MM.1S (cell line): ENCODE data around the gene STAG1.

Experiments used
- DNase-seq: peaks from one replicate; pipeline ENCODE4 v3.0.0-alpha.2; 2015
- H2AFZ ChIP-seq: fragments of 300-600 bp; sonication (generic); 2 replicates; pipeline ENCODE4 v1.6.0; 2016; ENCODE audit warnings: antibody characterized with exemption, low read length
- H3F3A ChIP-seq: fragments of 300-600 bp; sonication (generic); 2 replicates; pipeline ENCODE4 v1.6.1; 2016; ENCODE audit warnings: mild to moderate bottlenecking, antibody characterized with exemption, low read length, moderate library complexity, mixed read lengths; ENCODE audit not compliant: insufficient read depth
- H3K27ac ChIP-seq: fragments of 300-600 bp; sonication (generic); 2 replicates; pipeline ENCODE4 v1.5.1; 2016; ENCODE audit warnings: mild to moderate bottlenecking, low read length
- H3K27me3 ChIP-seq: fragments of 300-600 bp; sonication (generic); replicated peaks from 2 replicates; pipeline ENCODE4 v1.6.0; 2016; ENCODE audit warnings: low read length; ENCODE audit not compliant: insufficient read depth
- H3K36me3 ChIP-seq: fragments of 300-600 bp; sonication (generic); replicated peaks from 2 replicates; pipeline ENCODE4 v1.6.1; 2016; ENCODE audit warnings: mild to moderate bottlenecking, low read length, mixed read lengths; ENCODE audit not compliant: insufficient read depth
- H3K4me1 ChIP-seq: fragments of 300-600 bp; sonication (generic); 2 replicates; pipeline ENCODE4 v1.6.1; 2016; ENCODE audit warnings: low read length, mixed read lengths
- H3K4me2 ChIP-seq: fragments of 300-600 bp; sonication (generic); 2 replicates; pipeline ENCODE4 v1.6.0; 2016; ENCODE audit warnings: low read depth, low read length
- H3K4me3 ChIP-seq: fragments of 300-600 bp; sonication (generic); 2 replicates; pipeline ENCODE4 v1.5.1; 2016; ENCODE audit warnings: low read length, mixed read lengths
- H3K79me2 ChIP-seq: fragments of 300-600 bp; sonication (generic); 2 replicates; pipeline ENCODE4 v1.6.1; 2016; ENCODE audit warnings: mixed run types, low read length, mixed read lengths
- H3K9ac ChIP-seq: fragments of 300-600 bp; sonication (generic); 2 replicates; pipeline ENCODE4 v1.6.1; 2016; ENCODE audit warnings: low read length, mixed read lengths
- H3K9me2 ChIP-seq: fragments of 300-600 bp; sonication (generic); replicated peaks from 2 replicates; pipeline ENCODE4 v1.6.1; 2016; ENCODE audit warnings: mild to moderate bottlenecking, low read length, mixed read lengths; ENCODE audit not compliant: insufficient read depth
- H3K9me3 ChIP-seq: fragments of 300-600 bp; sonication (generic); replicated peaks from 2 replicates; pipeline ENCODE4 v1.6.1; 2016; ENCODE audit warnings: mild to moderate bottlenecking, low read length, mixed read lengths; ENCODE audit not compliant: insufficient read depth
- H4K20me1 ChIP-seq: fragments of 300-600 bp; sonication (generic); 2 replicates; pipeline ENCODE4 v1.6.1; 2016; ENCODE audit warnings: mild to moderate bottlenecking, low read length, moderate library complexity, mixed read lengths; ENCODE audit not compliant: insufficient read depth
- CTCF ChIP-seq: fragments of 300-600 bp; sonication (generic); IDR thresholded peaks from 2 replicates; pipeline ENCODE4 v1.5.1; 2016; ENCODE audit warnings: antibody characterized with exemption, low read length, mixed read lengths
- EZH2 ChIP-seq: fragments of 300-600 bp; sonication (generic); optimal IDR thresholded peaks from 2 replicates; pipeline ENCODE3; 2017; ENCODE audit warnings: low read depth, mild to moderate bottlenecking, antibody characterized with exemption, low read length, mixed read lengths
- EZH2phosphoT487 ChIP-seq: fragments of 300-600 bp; sonication (generic); IDR thresholded peaks from 2 replicates; pipeline ENCODE4 v1.6.1; 2018; ENCODE audit warnings: antibody characterized with exemption, low read length

The STAG1 gene

GRCh38 chr3:136694321-136694720 lies 57.9 kb downstream of the STAG1 start:
- H4K20me1 ChIP-seq, result no peaks in the 10 kb centered on the region; the same call in 1 of the 2 replicates
- no peak overlapping the region for H2AFZ ChIP-seq
- H3K9me3 ChIP-seq, result no peaks in the 10 kb centered on the region
- H3K4me2 ChIP-seq, result no peak overlapping the region
- peaks cover 100% of the 10 kb centered on the region for H3K79me2 ChIP-seq
- H3K9me2 ChIP-seq, result no peaks in the 10 kb centered on the region
- no peak overlapping the region for H3K27ac ChIP-seq
- no peak overlapping the region for H3K4me3 ChIP-seq
- no peaks in the 10 kb centered on the region for H3F3A ChIP-seq
- TF ChIP-seq EZH2, result no peak
- no peak for TF ChIP-seq CTCF
- no peak for TF ChIP-seq EZH2phosphoT487
- H3K36me3 ChIP-seq, result 0 out of 2 replicates have a peak, but pooled peaks cover 9% of the 10 kb centered on the region
- no peaks in the 10 kb centered on the region for H3K27me3 ChIP-seq
- H3K9ac ChIP-seq, result no peak overlapping the region
- no peak for DNase-seq
- H3K4me1 ChIP-seq, result no peaks in the 10 kb centered on the region

- Histone ChIP-seq H3K4me1 (no peaks in the 10 kb centered on the region), H3K9me2 (no peaks in the 10 kb centered on the region), H3K27ac (no peak overlapping the region), H3F3A (no peaks in the 10 kb centered on the region), H4K20me1 (peaks cover 5% of the 10 kb centered on the region; the same call in 1 of the 2 replicates), H3K4me2 (no peak overlapping the region), H3K9ac (no peak overlapping the region), H3K27me3 (no peaks in the 10 kb centered on the region), H2AFZ (no peak overlapping the region), H3K36me3 (no peaks in the 10 kb centered on the region), H3K4me3 (no peak overlapping the region), H3K9me3 (no peaks in the 10 kb centered on the region), H3K79me2 (peaks cover 100% of the 10 kb centered on the region)
- no peak for TF ChIP-seq EZH2phosphoT487
- no peak for TF ChIP-seq EZH2
- no peak for TF ChIP-seq CTCF
- DNase-seq, result no peak
Measured at GRCh38 chr3:136690599-136690998, 61.6 kb downstream of the STAG1 start.

GRCh38 chr3:136685882-136686281 lies 66.3 kb downstream of the STAG1 start:
- H3K36me3 ChIP-seq, result no peaks in the 10 kb centered on the region
- H3F3A ChIP-seq, result no peaks in the 10 kb centered on the region
- H3K9me2 ChIP-seq, result no peaks in the 10 kb centered on the region
- H3K79me2 ChIP-seq, result peaks cover 98% of the 10 kb centered on the region
- no peak overlapping the region for H2AFZ ChIP-seq
- no peak overlapping the region for H3K4me3 ChIP-seq
- TF ChIP-seq EZH2phosphoT487 (no peak), EZH2 (no peak), CTCF (no peak)
- no peaks in the 10 kb centered on the region for H3K9me3 ChIP-seq
- H3K27ac ChIP-seq, result no peak overlapping the region
- H4K20me1 ChIP-seq, result peaks cover 25% of the 10 kb centered on the region
- 0 out of 2 replicates have a peak, but pooled peaks cover 4% of the 10 kb centered on the region for H3K4me1 ChIP-seq
- H3K9ac ChIP-seq, result no peak overlapping the region
- no peak overlapping the region for H3K4me2 ChIP-seq
- DNase-seq, result no peak
- H3K27me3 ChIP-seq, result no peaks in the 10 kb centered on the region
